Mesendoderm (in vitro differentiated cells): ENCODE measurements around the gene AFAP1L1.

Experiments used
- DNase-seq: peaks from one replicate; pipeline ENCODE4 v3.0.0; 2013
- H2AK5ac ChIP-seq: 2 replicates; pipeline ENCODE4 v1.6.1; 2013; ENCODE audit warnings: low read length, inconsistent platforms
- H2BK120ac ChIP-seq: 2 replicates; pipeline ENCODE4 v1.6.1; 2013; ENCODE audit warnings: low read depth, mild to moderate bottlenecking, low read length, moderate library complexity, mixed read lengths
- H2BK15ac ChIP-seq: replicated peaks from 2 replicates; pipeline ENCODE4 v1.6.1; 2013; ENCODE audit warnings: low read depth, mild to moderate bottlenecking, moderate library complexity
- H2BK5ac ChIP-seq: 2 replicates; pipeline ENCODE4 v1.6.1; 2013; ENCODE audit warnings: low read length, inconsistent platforms
- H3K18ac ChIP-seq: 2 replicates; pipeline ENCODE4 v1.6.1; 2013; ENCODE audit warnings: mild to moderate bottlenecking, low read length, mixed read lengths
- H3K23ac ChIP-seq: one replicate; pipeline ENCODE4 v1.6.1; 2013; ENCODE audit warnings: low read length
- H3K27ac ChIP-seq: 2 replicates; pipeline ENCODE4 v1.5.1; 2013; ENCODE audit warnings: low read depth, mild to moderate bottlenecking, inconsistent platforms, low read length, moderate library complexity
- H3K27me3 ChIP-seq: 2 replicates; pipeline ENCODE4 v1.6.1; 2013; ENCODE audit warnings: low read length, control low read depth, mild to moderate bottlenecking, inconsistent platforms; ENCODE audit not compliant: insufficient read depth, poor library complexity
- H3K36me3 ChIP-seq: 2 replicates; pipeline ENCODE4 v1.6.1; 2013; ENCODE audit warnings: low read length, inconsistent platforms; ENCODE audit not compliant: control insufficient read depth, insufficient read depth
- H3K4ac ChIP-seq: one replicate; pipeline ENCODE4 v1.6.1; 2013; ENCODE audit warnings: low read depth, mild to moderate bottlenecking, low read length, moderate library complexity
- H3K4me1 ChIP-seq: 2 replicates; pipeline ENCODE4 v1.6.1; 2013; ENCODE audit warnings: low read depth, low read length, inconsistent platforms; ENCODE audit not compliant: control insufficient read depth
- H3K4me2 ChIP-seq: 2 replicates; pipeline ENCODE4 v1.6.1; 2013; ENCODE audit warnings: low read length
- H3K4me3 ChIP-seq: 2 replicates; pipeline ENCODE4 v1.5.1; 2013; ENCODE audit warnings: mild to moderate bottlenecking, low read length
- H3K56ac ChIP-seq: one replicate; pipeline ENCODE4 v1.6.1; 2013; ENCODE audit warnings: low read length
- H3K79me1 ChIP-seq: 2 replicates; pipeline ENCODE4 v1.6.1; 2013; ENCODE audit warnings: low read length, inconsistent platforms
- H3K79me2 ChIP-seq: 2 replicates; pipeline ENCODE4 v1.6.1; 2013; ENCODE audit warnings: mild to moderate bottlenecking, low read length; ENCODE audit not compliant: control insufficient read depth, insufficient read depth
- H3K9ac ChIP-seq: 2 replicates; pipeline ENCODE4 v1.6.1; 2013; ENCODE audit warnings: low read length, inconsistent platforms
- H4K5ac ChIP-seq: one replicate; pipeline ENCODE4 v1.6.1; 2013; ENCODE audit warnings: low read length
- H4K8ac ChIP-seq: one replicate; pipeline ENCODE4 v1.6.1; 2013; ENCODE audit warnings: low read depth, mild to moderate bottlenecking, control low read depth, low read length, moderate library complexity
- WGBS: extraction: QIAGEN DNeasy Blood & Tissue Kit; methylation state at CpG from one replicate; pipeline ENCODE4 v1.1.7; 2013; ENCODE audit warnings: low lambda C conversion rate, missing lambda C conversion rate; ENCODE audit not compliant: insufficient coverage; ENCODE audit errors: extremely low coverage; 5-methylcytosine and 5-hydroxymethylcytosine counted together

The AFAP1L1 gene

DNA sequence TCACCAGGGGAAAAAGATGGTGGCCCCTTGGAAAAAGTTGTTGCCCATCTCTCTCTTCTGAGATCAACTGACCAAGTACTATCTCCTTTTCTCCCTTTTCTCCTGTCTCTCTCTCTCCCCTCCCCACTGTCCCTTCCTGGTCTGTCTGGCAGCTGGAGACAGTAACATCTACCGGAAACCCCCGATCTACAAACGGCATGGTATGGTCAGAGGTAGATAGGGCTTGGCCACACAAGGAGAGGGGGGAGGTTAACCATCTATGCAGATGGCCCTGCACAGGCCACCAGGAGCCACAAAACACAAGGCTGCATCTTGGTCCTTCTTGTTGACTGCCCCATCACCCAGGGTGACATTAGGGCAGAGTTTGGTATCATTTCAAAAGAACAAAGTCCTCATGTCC is 29.3 kb upstream of the AFAP1L1 start:
- Histone ChIP-seq H2AK5ac (no peak overlapping the region), H3K4me3 (no peak overlapping the region), H3K23ac (no peak overlapping the region), H3K27me3 (no peaks in the 10 kb centered on the region), H2BK120ac (no peak overlapping the region), H4K5ac (no peak overlapping the region), H2BK5ac (no peak overlapping the region), H3K56ac (no peak overlapping the region), H4K8ac (no peak overlapping the region), H3K9ac (no peak overlapping the region), H3K79me2 (no peaks in the 10 kb centered on the region), H2BK15ac (no peak overlapping the region), H3K36me3 (no peaks in the 10 kb centered on the region), H3K27ac (no peak overlapping the region), H3K4me1 (no peaks in the 10 kb centered on the region), H3K79me1 (no peaks in the 10 kb centered on the region), H3K4ac (no peak overlapping the region), H3K18ac (no peak overlapping the region), H3K4me2 (no peak overlapping the region)
- no peak for DNase-seq
- no CpG with 5 or more reads among the region's 3 CpGs for WGBS

- Histone ChIP-seq H3K9ac (no peak overlapping the region), H4K5ac (no peak overlapping the region), H3K4me3 (no peak overlapping the region), H2AK5ac (no peak overlapping the region), H3K56ac (no peak overlapping the region), H3K36me3 (no peaks in the 10 kb centered on the region), H3K27ac (no peak overlapping the region), H2BK120ac (no peak overlapping the region), H4K8ac (no peak overlapping the region), H3K4ac (no peak overlapping the region), H3K79me1 (no peaks in the 10 kb centered on the region), H3K79me2 (no peaks in the 10 kb centered on the region), H2BK5ac (no peak overlapping the region), H3K18ac (no peak overlapping the region), H3K4me2 (no peak overlapping the region), H2BK15ac (no peak overlapping the region), H3K4me1 (no peaks in the 10 kb centered on the region), H3K23ac (no peak overlapping the region), H3K27me3 (no peaks in the 10 kb centered on the region)
- WGBS, result no CpG with 5 or more reads among the region's 4 CpGs
- DNase-seq, result no peak
Measured at GRCh38 chr5:149246906-149247305, 24.8 kb upstream of the AFAP1L1 start.

GRCh38 chr5:149247726-149248125 is 23.9 kb upstream of the AFAP1L1 start:
- no peak overlapping the region for H3K18ac ChIP-seq
- H3K27ac ChIP-seq, result no peak overlapping the region
- H2BK120ac ChIP-seq, result no peak overlapping the region
- no peaks in the 10 kb centered on the region for H3K79me2 ChIP-seq
- DNase-seq, result no peak
- H3K4ac ChIP-seq, result no peak overlapping the region
- H2AK5ac ChIP-seq, result no peak overlapping the region
- H2BK15ac ChIP-seq, result no peak overlapping the region
- H3K56ac ChIP-seq, result no peak overlapping the region
- H3K27me3 ChIP-seq, result no peaks in the 10 kb centered on the region
- H3K79me1 ChIP-seq, result no peaks in the 10 kb centered on the region
- WGBS, result no CpG with 5 or more reads among the region's 8 CpGs
- H2BK5ac ChIP-seq, result no peak overlapping the region
- no peaks in the 10 kb centered on the region for H3K36me3 ChIP-seq
- H3K4me1 ChIP-seq, result no peaks in the 10 kb centered on the region
- H3K4me2 ChIP-seq, result no peak overlapping the region
- no peak overlapping the region for H3K23ac ChIP-seq
- no peak overlapping the region for H3K9ac ChIP-seq
- H4K8ac ChIP-seq, result no peak overlapping the region
- H4K5ac ChIP-seq, result no peak overlapping the region
- no peak overlapping the region for H3K4me3 ChIP-seq

- no peak for DNase-seq
- H3K4me1 ChIP-seq, result no peaks in the 10 kb centered on the region
- H2AK5ac ChIP-seq, result no peak overlapping the region
- H2BK120ac ChIP-seq, result no peak overlapping the region
- H3K36me3 ChIP-seq, result no peaks in the 10 kb centered on the region
- no peaks in the 10 kb centered on the region for H3K27me3 ChIP-seq
- H3K4me3 ChIP-seq, result no peak overlapping the region
- no peak overlapping the region for H2BK5ac ChIP-seq
- no peak overlapping the region for H4K5ac ChIP-seq
- no peak overlapping the region for H2BK15ac ChIP-seq
- no peak overlapping the region for H3K4me2 ChIP-seq
- H3K79me2 ChIP-seq, result no peaks in the 10 kb centered on the region
- no peak overlapping the region for H3K23ac ChIP-seq
- H3K27ac ChIP-seq, result no peak overlapping the region
- WGBS, result no CpG with 5 or more reads among the region's 4 CpGs
- H3K79me1 ChIP-seq, result no peaks in the 10 kb centered on the region
- no peak overlapping the region for H3K18ac ChIP-seq
- no peak overlapping the region for H3K56ac ChIP-seq
- no peak overlapping the region for H4K8ac ChIP-seq
- H3K9ac ChIP-seq, result no peak overlapping the region
- H3K4ac ChIP-seq, result no peak overlapping the region
Measured at GRCh38 chr5:149251546-149251945, 20.1 kb upstream of the AFAP1L1 start.

DNA sequence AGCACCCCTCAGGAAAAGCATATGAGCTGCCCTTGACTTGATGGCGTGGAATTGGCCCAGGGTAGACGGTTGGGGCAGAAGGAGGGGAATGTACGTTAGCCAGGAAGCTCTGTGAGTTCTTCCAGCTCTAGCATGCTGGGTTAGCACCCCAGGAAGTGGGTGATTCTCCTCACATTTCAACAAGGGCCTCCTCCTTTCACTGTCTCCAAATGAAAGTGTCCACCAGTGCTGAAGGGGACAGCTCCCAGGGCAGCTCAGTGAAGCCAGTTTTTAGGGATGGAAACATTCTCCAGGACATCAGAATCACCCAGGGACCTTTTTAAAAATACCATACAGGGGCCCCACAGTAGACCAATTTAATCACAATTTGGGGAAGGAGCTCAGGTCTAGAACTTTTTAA is 17.2 kb upstream of the AFAP1L1 start:
- H3K4me1 ChIP-seq, result no peaks in the 10 kb centered on the region
- DNase-seq, result peak; percentile 47
- no peak overlapping the region for H4K5ac ChIP-seq
- no peaks in the 10 kb centered on the region for H3K27me3 ChIP-seq
- H3K36me3 ChIP-seq, result no peaks in the 10 kb centered on the region
- no peak overlapping the region for H4K8ac ChIP-seq
- H3K4me2 ChIP-seq, result no peak overlapping the region
- no peak overlapping the region for H2BK15ac ChIP-seq
- H3K79me1 ChIP-seq, result no peaks in the 10 kb centered on the region
- H3K18ac ChIP-seq, result no peak overlapping the region
- no peak overlapping the region for H3K4me3 ChIP-seq
- H3K4ac ChIP-seq, result no peak overlapping the region
- H3K56ac ChIP-seq, result no peak overlapping the region
- no peak overlapping the region for H3K9ac ChIP-seq
- no peak overlapping the region for H2AK5ac ChIP-seq
- no peak overlapping the region for H2BK5ac ChIP-seq
- no CpG with 5 or more reads among the region's 3 CpGs for WGBS
- H3K27ac ChIP-seq, result no peak overlapping the region
- H3K23ac ChIP-seq, result no peak overlapping the region
- H3K79me2 ChIP-seq, result no peaks in the 10 kb centered on the region
- no peak overlapping the region for H2BK120ac ChIP-seq

- no peak overlapping the region for H3K4me3 ChIP-seq
- H3K79me2 ChIP-seq, result no peaks in the 10 kb centered on the region
- H3K27me3 ChIP-seq, result no peaks in the 10 kb centered on the region
- H4K8ac ChIP-seq, result no peak overlapping the region
- H3K36me3 ChIP-seq, result no peaks in the 10 kb centered on the region
- no peak overlapping the region for H3K18ac ChIP-seq
- H2AK5ac ChIP-seq, result no peak overlapping the region
- H3K79me1 ChIP-seq, result no peaks in the 10 kb centered on the region
- no peak overlapping the region for H2BK15ac ChIP-seq
- no peak overlapping the region for H3K4me2 ChIP-seq
- H3K56ac ChIP-seq, result no peak overlapping the region
- no peak overlapping the region for H3K4ac ChIP-seq
- no peak overlapping the region for H3K23ac ChIP-seq
- no peak overlapping the region for H3K9ac ChIP-seq
- no peak overlapping the region for H2BK120ac ChIP-seq
- no peaks in the 10 kb centered on the region for H3K4me1 ChIP-seq
- no peak overlapping the region for H4K5ac ChIP-seq
- no peak overlapping the region for H3K27ac ChIP-seq
- no peak overlapping the region for H2BK5ac ChIP-seq
- no peak for DNase-seq
Measured at GRCh38 chr5:149256451-149256850, 15.2 kb upstream of the AFAP1L1 start.
